ENCODE measurements around the gene CCDC192.

DNA sequence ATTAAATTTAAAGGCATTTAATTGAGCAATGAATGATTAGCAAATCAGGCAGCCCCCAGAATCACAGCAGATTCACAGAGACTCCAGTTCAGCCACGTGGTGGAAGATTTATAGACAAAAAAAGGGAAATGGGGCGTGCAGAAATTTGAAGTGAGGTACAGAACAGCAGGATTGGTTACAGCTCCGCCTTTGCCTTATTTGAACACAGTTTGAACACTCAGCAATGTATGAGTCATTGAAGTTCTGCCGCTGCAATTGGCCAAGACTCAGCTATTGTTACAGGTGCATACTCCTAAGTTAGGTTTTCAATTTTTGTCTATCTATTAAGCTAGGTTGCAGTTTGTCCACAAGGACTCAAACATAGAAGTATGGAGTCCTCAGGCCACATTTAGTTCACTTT, 222.7 kb downstream of the CCDC192 start:
- TF ChIP-seq CTCF (IDR thresholded peaks at IDR 0.05) (no peak), EZH2 (IDR thresholded peaks at IDR 0.05) (no peak)
